ENCODE measurements around the gene SPANXN1. TPM values are rescaled to one million over a fixed set of nuclear protein-coding genes. Genes with fewer than 3 reads are reported as not detected.
"Not testable (repeated sequence)": the region's sequence is repeated elsewhere in the genome, so short reads cannot be mapped to it uniquely, and the experiment has no call there.

The SPANXN1 gene, protein sequence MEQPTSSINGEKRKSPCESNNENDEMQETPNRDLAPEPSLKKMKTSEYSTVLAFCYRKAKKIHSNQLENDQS
- not detected for polyA plus RNA-seq

DNA sequence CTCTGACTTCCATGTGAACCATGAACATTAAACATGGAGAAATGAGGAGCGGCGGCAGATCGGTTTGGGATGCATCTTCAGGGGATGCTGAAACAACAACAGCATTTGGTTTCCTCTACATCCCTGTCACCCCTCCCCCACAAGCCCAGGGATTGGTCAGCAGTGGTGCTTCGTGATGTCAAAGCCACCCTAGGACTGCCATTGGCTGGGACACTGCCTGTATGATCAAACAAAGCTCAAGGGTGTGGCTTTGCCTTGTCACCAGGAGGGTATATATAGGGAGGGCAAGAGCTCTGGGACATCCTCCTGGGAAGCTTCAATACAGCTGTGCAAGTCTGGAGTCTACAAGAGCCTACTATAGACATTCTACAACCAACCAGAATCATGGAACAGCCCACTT, at the start of gene SPANXN1:
SPANXN1 (plus strand) TSS at position 301 of the 400 bp plus-strand sequence; CDS start at position 385, 84 bp downstream.
- WGBS, 2 donors: 24 to 80% methylated on average over 4 of the region's 4 CpGs
- not testable (repeated sequence) for H3K27me3 ChIP-seq (ENCODE audit: control insufficient read depth in 1 of 2, insufficient read depth in 2 of 2, low read length in 2 of 2); H3K36me3 ChIP-seq (ENCODE audit: control insufficient read depth in 2 of 2, insufficient read depth in 2 of 2, low read length in 1 of 2); H3K4me1 ChIP-seq (ENCODE audit: control insufficient read depth in 2 of 2, insufficient read depth in 2 of 2, low read length in 1 of 2); H3K4me3 ChIP-seq (ENCODE audit: low read depth in 1 of 2, low read length in 2 of 2); H3K27ac ChIP-seq (ENCODE audit: low read depth in 2 of 2, low read length in 1 of 2); H3K9me3 ChIP-seq (ENCODE audit: control insufficient read depth in 2 of 2, insufficient read depth in 1 of 2, low read depth in 1 of 2, low read length in 1 of 2)

DNA sequence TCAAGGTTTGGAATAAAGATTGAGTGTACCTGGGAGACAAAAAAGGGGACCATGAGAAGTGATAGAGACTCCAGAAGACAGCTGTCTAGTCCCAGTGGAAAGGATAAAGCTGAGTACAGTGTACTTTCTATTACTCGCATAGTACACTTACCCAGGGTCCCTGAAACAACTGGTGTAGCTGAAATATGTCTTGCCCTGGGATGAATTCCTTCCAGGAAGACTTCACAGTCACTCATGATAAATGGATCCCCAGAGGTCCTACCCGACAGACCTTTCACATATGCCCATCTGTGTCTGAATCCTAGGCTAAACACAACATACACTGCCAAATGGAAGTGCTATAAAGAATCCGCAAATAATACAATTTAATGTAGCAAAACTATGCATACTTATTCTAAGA, 48.2 kb upstream of the SPANXN1 start:
- Histone ChIP-seq H3K4me3 (ENCODE audit: low read depth in 1 of 2, low read length in 2 of 2) (no peak overlapping the region), H3K4me1 (ENCODE audit: control insufficient read depth in 2 of 2, insufficient read depth in 2 of 2, low read length in 1 of 2) (no peaks in the 10 kb centered on the region), H3K9me3 (ENCODE audit: control insufficient read depth in 2 of 2, insufficient read depth in 1 of 2, low read depth in 1 of 2, low read length in 1 of 2) (no peaks in the 10 kb centered on the region), H3K27ac (ENCODE audit: low read depth in 2 of 2, low read length in 1 of 2) (no peak overlapping the region), H3K27me3 (ENCODE audit: control insufficient read depth in 1 of 2, insufficient read depth in 2 of 2, low read length in 2 of 2) (no peaks in the 10 kb centered on the region), H3K36me3 (ENCODE audit: control insufficient read depth in 2 of 2, insufficient read depth in 2 of 2, low read length in 1 of 2) (no peaks in the 10 kb centered on the region)
- WGBS, 2 donors: 64 to 66% methylated on average over 3 of the region's 3 CpGs

DNA sequence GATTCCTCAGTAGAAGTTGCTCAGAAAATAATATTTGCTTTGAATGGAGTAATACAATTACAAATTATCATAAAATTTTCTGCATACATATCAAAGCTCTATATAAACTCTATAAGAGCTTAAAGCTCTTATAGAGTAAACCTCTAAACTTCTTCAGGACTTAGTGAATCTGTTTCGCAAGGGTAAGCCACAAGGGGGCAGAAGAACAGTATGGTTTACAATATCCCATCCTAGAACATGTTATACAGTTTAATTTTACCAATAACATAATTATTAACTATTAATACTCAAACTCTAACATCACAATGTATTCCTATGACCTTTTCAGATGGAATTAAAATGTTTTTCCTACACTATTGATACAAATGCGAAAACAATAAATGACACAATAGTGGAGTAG, 33.8 kb upstream of the SPANXN1 start:
- no peaks in the 10 kb centered on the region for H3K9me3 ChIP-seq (ENCODE audit: control insufficient read depth in 2 of 2, insufficient read depth in 1 of 2, low read depth in 1 of 2, low read length in 1 of 2)
- H3K4me1 ChIP-seq (ENCODE audit: control insufficient read depth in 2 of 2, insufficient read depth in 2 of 2, low read length in 1 of 2): no peaks in the 10 kb centered on the region
- H3K36me3 ChIP-seq (ENCODE audit: control insufficient read depth in 2 of 2, insufficient read depth in 2 of 2, low read length in 1 of 2): no peaks in the 10 kb centered on the region
- WGBS, 2 donors: 35 to 68% methylated on average over 2 of the region's 2 CpGs
- no peak overlapping the region for H3K4me3 ChIP-seq (ENCODE audit: low read depth in 1 of 2, low read length in 2 of 2)
- no peaks in the 10 kb centered on the region for H3K27me3 ChIP-seq (ENCODE audit: control insufficient read depth in 1 of 2, insufficient read depth in 2 of 2, low read length in 2 of 2)
- H3K27ac ChIP-seq (ENCODE audit: low read depth in 2 of 2, low read length in 1 of 2): no peak overlapping the region

- Histone ChIP-seq H3K27ac (ENCODE audit: low read depth in 2 of 2, low read length in 1 of 2) (no peak overlapping the region), H3K9me3 (ENCODE audit: control insufficient read depth in 2 of 2, insufficient read depth in 1 of 2, low read depth in 1 of 2, low read length in 1 of 2) (no peaks in the 10 kb centered on the region), H3K4me1 (ENCODE audit: control insufficient read depth in 2 of 2, insufficient read depth in 2 of 2, low read length in 1 of 2) (no peaks in the 10 kb centered on the region), H3K27me3 (ENCODE audit: control insufficient read depth in 1 of 2, insufficient read depth in 2 of 2, low read length in 2 of 2) (no peaks in the 10 kb centered on the region), H3K4me3 (ENCODE audit: low read depth in 1 of 2, low read length in 2 of 2) (no peak overlapping the region), H3K36me3 (ENCODE audit: control insufficient read depth in 2 of 2, insufficient read depth in 2 of 2, low read length in 1 of 2) (no peaks in the 10 kb centered on the region)
- WGBS, 2 donors: 37 to 42% methylated on average over 4 of the region's 4 CpGs
Observed at GRCh38 chrX:145292218-145292617, 44.9 kb downstream of the SPANXN1 start.

Measured in esophagus (tissue), 2 donors.